ENCODE results near the gene IL17B. TPM values are rescaled to one million over a fixed set of nuclear protein-coding genes. Genes with fewer than 3 reads are reported as not detected.
A peak's percentile ranks its signal among the peaks of the same experiment; 100 is the strongest.

Gene IL17B
- not detected in 2 replicates for total RNA-seq
- long read RNA-seq, partial matches to known transcripts: 0 of 1 reads
- long read RNA-seq, other reads (novel, unspliced or antisense): 1 of 1 reads

GRCh38 chr5:149379177-149379761, at the start of gene IL17B:
IL17B (minus strand) TSS chr5:149379292; CDS start chr5:149379225, 67 bp downstream.
- no peaks in the 10 kb centered on the region for H3K9me3 Mint-ChIP-seq
- TF ChIP-seq CTCF (conservative IDR thresholded peaks at IDR 0.05): no peak
- H3K4me3 Mint-ChIP-seq: no peak within 1 kb of the TSS
- no peaks in the 10 kb centered on the region for H3K27me3 Mint-ChIP-seq (ENCODE audit: low read depth)
- H3K27ac Mint-ChIP-seq (ENCODE audit: unreplicated experiment): peak within 1 kb of the TSS; percentile 62
- peaks cover 34% of the 10 kb centered on the region for H3K4me1 Mint-ChIP-seq
- H3K36me3 Mint-ChIP-seq (ENCODE audit: low read depth): no peaks in the 10 kb centered on the region
- DNase-seq (ENCODE audit: low read depth, low spot score): no peak

- Mint-ChIP-seq H3K9me3 (no peaks in the 10 kb centered on the region), H3K27ac (ENCODE audit: unreplicated experiment) (no peak overlapping the region), H3K36me3 (ENCODE audit: low read depth) (no peaks in the 10 kb centered on the region), H3K27me3 (ENCODE audit: low read depth) (no peaks in the 10 kb centered on the region), H3K4me1 (peaks cover 16% of the 10 kb centered on the region), H3K4me3 (no peak overlapping the region)
- TF ChIP-seq CTCF (conservative IDR thresholded peaks at IDR 0.05): no peak
- DNase-seq (ENCODE audit: low read depth, low spot score): no peak
Observed at GRCh38 chr5:149428032-149428431, 48.9 kb upstream of the IL17B start.

- TF ChIP-seq CTCF (conservative IDR thresholded peaks at IDR 0.05): no peak
- no peaks in the 10 kb centered on the region for H3K9me3 Mint-ChIP-seq
- no peak overlapping the region for H3K4me3 Mint-ChIP-seq
- no peak for DNase-seq (ENCODE audit: low read depth, low spot score)
- H3K27ac Mint-ChIP-seq (ENCODE audit: unreplicated experiment): no peak overlapping the region
- H3K27me3 Mint-ChIP-seq (ENCODE audit: low read depth): no peaks in the 10 kb centered on the region
- no peaks in the 10 kb centered on the region for H3K36me3 Mint-ChIP-seq (ENCODE audit: low read depth)
- peaks cover 20% of the 10 kb centered on the region for H3K4me1 Mint-ChIP-seq
Observed at GRCh38 chr5:149427374-149427773, 48.3 kb upstream of the IL17B start.

GRCh38 chr5:149426931-149427330, 47.8 kb upstream of the IL17B start:
- peaks cover 24% of the 10 kb centered on the region for H3K4me1 Mint-ChIP-seq
- H3K4me3 Mint-ChIP-seq: no peak overlapping the region
- no peak for DNase-seq (ENCODE audit: low read depth, low spot score)
- no peak for TF ChIP-seq CTCF (conservative IDR thresholded peaks at IDR 0.05)
- H3K36me3 Mint-ChIP-seq (ENCODE audit: low read depth): no peaks in the 10 kb centered on the region
- no peaks in the 10 kb centered on the region for H3K9me3 Mint-ChIP-seq
- no peak overlapping the region for H3K27ac Mint-ChIP-seq (ENCODE audit: unreplicated experiment)
- H3K27me3 Mint-ChIP-seq (ENCODE audit: low read depth): no peaks in the 10 kb centered on the region

- Mint-ChIP-seq H3K4me3 (no peak overlapping the region), H3K9me3 (no peaks in the 10 kb centered on the region), H3K36me3 (ENCODE audit: low read depth) (no peaks in the 10 kb centered on the region), H3K27ac (ENCODE audit: unreplicated experiment) (no peak overlapping the region), H3K27me3 (ENCODE audit: low read depth) (no peaks in the 10 kb centered on the region), H3K4me1 (peaks cover 28% of the 10 kb centered on the region)
- TF ChIP-seq CTCF (conservative IDR thresholded peaks at IDR 0.05): no peak
- DNase-seq (ENCODE audit: low read depth, low spot score): no peak
Observed at GRCh38 chr5:149425729-149426128, 46.6 kb upstream of the IL17B start.

Measured in neural crest cell (in vitro differentiated cells).